K562 (cell line): ENCODE measurements around the gene ATP5F1D. TPM values are rescaled to one million over a fixed set of nuclear protein-coding genes. Genes with fewer than 3 reads are reported as not detected.

Experiments
- ARID1B ChIP-seq: fragments of 450-650 bp; IDR thresholded peaks from 2 replicates; pipeline ENCODE4 v1.6.1; 2016; ENCODE audit warnings: antibody characterized with exemption, mild to moderate bottlenecking, inconsistent platforms
- EHMT2 ChIP-seq: fragments of 450-650 bp; IDR thresholded peaks from 2 replicates; pipeline ENCODE4 v1.6.1; 2018; ENCODE audit warnings: antibody characterized with exemption
- EP400 ChIP-seq: fragments of 450-650 bp; IDR thresholded peaks from 2 replicates; pipeline ENCODE4 v1.6.1; 2017; ENCODE audit warnings: antibody characterized with exemption, mild to moderate bottlenecking, moderate library complexity
- KDM2B ChIP-seq: fragments of 250-450 bp; sonication (Bioruptor Pico); IDR thresholded peaks from 2 replicates; pipeline ENCODE4 v1.8.0; 2021; ENCODE audit warnings: mild to moderate bottlenecking, moderate library complexity
- NR1H2 ChIP-seq: sonication (generic); formaldehyde crosslinking; IDR thresholded peaks from 2 replicates; pipeline ENCODE4 v1.4.0; 2020; ENCODE audit warnings: mild to moderate bottlenecking, missing genetic modification reagents
- PCBP1 ChIP-seq: fragments of 200-400 bp; formaldehyde crosslinking; IDR thresholded peaks from 2 replicates; pipeline ENCODE4 v1.6.1; 2018; ENCODE audit warnings: mild to moderate bottlenecking, low read depth, low read length; ENCODE audit not compliant: poor library complexity, severe bottlenecking
- RBM22 ChIP-seq: fragments of 200-400 bp; formaldehyde crosslinking; IDR thresholded peaks from 2 replicates; pipeline ENCODE4 v1.6.1; 2018; ENCODE audit warnings: low read length, low read depth; ENCODE audit not compliant: poor library complexity, severe bottlenecking
- polyA plus RNA-seq, 8 experiments: library from polyadenylated mRNA; depleted of rRNA in 4 of 8; stranded (reverse) in 5 of 8; unstranded in 3 of 8; fragments of >200 nt; fragmentation: Nextera tagmentation in 2 of 8; fragmentation: Illumina TruSeq in 1 of 8; extraction: Ambion mirVana in 2 of 8; extraction: Trizol in 1 of 8; gene quantifications; 2 replicates each; pipeline versions ENCODE4 v1.2.1 to v1.2.3, GENCODE V29; 2011 to 2014; ENCODE audit warnings: inconsistent platforms in 1 of 8, missing spikeins in 1 of 8
- total RNA-seq, 7 experiments: library from RNA; depleted of rRNA in 6 of 7; stranded (reverse); fragments of >200 nt in 6 of 7; fragmentation: Illumina TruSeq in 2 of 7; extraction: Trizol in 2 of 7; gene quantifications; 2 replicates each; pipeline versions ENCODE4 v1.2.1 to v1.2.3, GENCODE V29; 2011 to 2021; ENCODE audit warnings: low replicate concordance in 1 of 7
- TF ChIP-seq, protein P1 (sequence below): sonication (generic); formaldehyde crosslinking; IDR thresholded peaks from 2 replicates; pipeline ENCODE4 v1.8.1; 2023; ENCODE audit warnings: missing genetic modification reagents, mild to moderate bottlenecking, borderline replicate concordance
- TF ChIP-seq, protein P2 (sequence below): fragments of 450-650 bp; formaldehyde crosslinking; IDR thresholded peaks from 2 replicates; pipeline ENCODE4 v1.4.0; 2022; ENCODE audit warnings: missing genetic modification characterization
- TF ChIP-seq, protein P3 (sequence below): fragments of 450-650 bp; IDR thresholded peaks from 2 replicates; pipeline ENCODE4 v1.7.1; 2018; ENCODE audit warnings: mild to moderate bottlenecking, low read depth; ENCODE audit not compliant: partially characterized antibody
- TF ChIP-seq, protein P4 (sequence below), 2 experiments: fragments of 450-650 bp; conservative IDR thresholded peaks; 2 replicates each; pipeline ENCODE4 v1.6.1; 2017; ENCODE audit warnings: mild to moderate bottlenecking in 2 of 2, moderate library complexity in 2 of 2
- TF ChIP-seq, protein P5 (sequence below): fragments of 450-650 bp; conservative IDR thresholded peaks from 2 replicates; pipeline ENCODE4 v1.6.1; 2016; ENCODE audit warnings: missing genetic modification characterization, low read depth, mild to moderate bottlenecking, control low read depth, missing compliant biosample characterization

The ATP5F1D gene
- total and polyA plus RNA-seq, 9 of the 15 experiments (the other 6 are each of a cell fraction or from before 2014, with no cell fraction given), result 3.9 to 409 (median 36.8) TPM

DNA sequence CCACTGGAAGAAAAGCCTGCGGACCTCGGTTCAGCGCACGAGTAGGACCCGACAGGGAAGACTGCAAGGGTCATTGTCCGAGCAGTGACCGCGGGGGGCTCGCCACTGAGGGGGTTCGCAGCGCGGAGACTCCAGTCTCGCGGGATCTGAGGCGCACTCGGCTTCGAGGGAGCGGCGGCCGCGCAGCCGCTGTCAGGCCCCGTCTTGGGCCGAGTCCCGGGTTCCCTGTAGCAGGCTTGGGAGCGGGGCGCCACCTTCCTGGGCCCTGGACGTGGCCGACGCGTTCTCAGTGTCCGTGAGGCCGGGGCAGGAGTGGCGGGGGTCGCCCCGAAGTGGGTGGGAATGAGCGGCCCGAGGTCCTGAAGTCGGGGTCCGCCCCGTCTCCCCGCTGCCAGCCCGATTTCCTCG lies 33.3 kb downstream of the ATP5F1D start (continued):
- TF ChIP-seq ARID1B (peak; percentile 45; the same call in 1 of the 2 replicates), EP400 (peak; percentile 21), NR1H2 (CRISPR knock-in tag) (0 out of 2 replicates have a peak, but pooled peaks have one; percentile 39), PCBP1 (no peak), EHMT2 (no peak), KDM2B (CRISPR knock-in tag) (no peak), RBM22 (no peak)
- TF ChIP-seq, protein P1, sequence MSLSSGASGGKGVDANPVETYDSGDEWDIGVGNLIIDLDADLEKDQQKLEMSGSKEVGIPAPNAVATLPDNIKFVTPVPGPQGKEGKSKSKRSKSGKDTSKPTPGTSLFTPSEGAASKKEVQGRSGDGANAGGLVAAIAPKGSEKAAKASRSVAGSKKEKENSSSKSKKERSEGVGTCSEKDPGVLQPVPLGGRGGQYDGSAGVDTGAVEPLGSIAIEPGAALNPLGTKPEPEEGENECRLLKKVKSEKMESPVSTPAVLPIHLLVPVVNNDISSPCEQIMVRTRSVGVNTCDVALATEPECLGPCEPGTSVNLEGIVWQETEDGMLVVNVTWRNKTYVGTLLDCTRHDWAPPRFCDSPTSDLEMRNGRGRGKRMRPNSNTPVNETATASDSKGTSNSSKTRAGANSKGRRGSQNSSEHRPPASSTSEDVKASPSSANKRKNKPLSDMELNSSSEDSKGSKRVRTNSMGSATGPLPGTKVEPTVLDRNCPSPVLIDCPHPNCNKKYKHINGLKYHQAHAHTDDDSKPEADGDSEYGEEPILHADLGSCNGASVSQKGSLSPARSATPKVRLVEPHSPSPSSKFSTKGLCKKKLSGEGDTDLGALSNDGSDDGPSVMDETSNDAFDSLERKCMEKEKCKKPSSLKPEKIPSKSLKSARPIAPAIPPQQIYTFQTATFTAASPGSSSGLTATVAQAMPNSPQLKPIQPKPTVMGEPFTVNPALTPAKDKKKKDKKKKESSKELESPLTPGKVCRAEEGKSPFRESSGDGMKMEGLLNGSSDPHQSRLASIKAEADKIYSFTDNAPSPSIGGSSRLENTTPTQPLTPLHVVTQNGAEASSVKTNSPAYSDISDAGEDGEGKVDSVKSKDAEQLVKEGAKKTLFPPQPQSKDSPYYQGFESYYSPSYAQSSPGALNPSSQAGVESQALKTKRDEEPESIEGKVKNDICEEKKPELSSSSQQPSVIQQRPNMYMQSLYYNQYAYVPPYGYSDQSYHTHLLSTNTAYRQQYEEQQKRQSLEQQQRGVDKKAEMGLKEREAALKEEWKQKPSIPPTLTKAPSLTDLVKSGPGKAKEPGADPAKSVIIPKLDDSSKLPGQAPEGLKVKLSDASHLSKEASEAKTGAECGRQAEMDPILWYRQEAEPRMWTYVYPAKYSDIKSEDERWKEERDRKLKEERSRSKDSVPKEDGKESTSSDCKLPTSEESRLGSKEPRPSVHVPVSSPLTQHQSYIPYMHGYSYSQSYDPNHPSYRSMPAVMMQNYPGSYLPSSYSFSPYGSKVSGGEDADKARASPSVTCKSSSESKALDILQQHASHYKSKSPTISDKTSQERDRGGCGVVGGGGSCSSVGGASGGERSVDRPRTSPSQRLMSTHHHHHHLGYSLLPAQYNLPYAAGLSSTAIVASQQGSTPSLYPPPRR (CRISPR knock-in tag), result peak; percentile 17; the same call in 1 of the 2 replicates
- TF ChIP-seq, protein P2, sequence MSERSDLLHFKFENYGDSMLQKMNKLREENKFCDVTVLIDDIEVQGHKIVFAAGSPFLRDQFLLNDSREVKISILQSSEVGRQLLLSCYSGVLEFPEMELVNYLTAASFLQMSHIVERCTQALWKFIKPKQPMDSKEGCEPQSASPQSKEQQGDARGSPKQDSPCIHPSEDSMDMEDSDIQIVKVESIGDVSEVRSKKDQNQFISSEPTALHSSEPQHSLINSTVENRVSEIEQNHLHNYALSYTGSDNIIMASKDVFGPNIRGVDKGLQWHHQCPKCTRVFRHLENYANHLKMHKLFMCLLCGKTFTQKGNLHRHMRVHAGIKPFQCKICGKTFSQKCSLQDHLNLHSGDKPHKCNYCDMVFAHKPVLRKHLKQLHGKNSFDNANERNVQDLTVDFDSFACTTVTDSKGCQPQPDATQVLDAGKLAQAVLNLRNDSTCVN (CRISPR knock-in tag), result no peak
- TF ChIP-seq, protein P3, sequence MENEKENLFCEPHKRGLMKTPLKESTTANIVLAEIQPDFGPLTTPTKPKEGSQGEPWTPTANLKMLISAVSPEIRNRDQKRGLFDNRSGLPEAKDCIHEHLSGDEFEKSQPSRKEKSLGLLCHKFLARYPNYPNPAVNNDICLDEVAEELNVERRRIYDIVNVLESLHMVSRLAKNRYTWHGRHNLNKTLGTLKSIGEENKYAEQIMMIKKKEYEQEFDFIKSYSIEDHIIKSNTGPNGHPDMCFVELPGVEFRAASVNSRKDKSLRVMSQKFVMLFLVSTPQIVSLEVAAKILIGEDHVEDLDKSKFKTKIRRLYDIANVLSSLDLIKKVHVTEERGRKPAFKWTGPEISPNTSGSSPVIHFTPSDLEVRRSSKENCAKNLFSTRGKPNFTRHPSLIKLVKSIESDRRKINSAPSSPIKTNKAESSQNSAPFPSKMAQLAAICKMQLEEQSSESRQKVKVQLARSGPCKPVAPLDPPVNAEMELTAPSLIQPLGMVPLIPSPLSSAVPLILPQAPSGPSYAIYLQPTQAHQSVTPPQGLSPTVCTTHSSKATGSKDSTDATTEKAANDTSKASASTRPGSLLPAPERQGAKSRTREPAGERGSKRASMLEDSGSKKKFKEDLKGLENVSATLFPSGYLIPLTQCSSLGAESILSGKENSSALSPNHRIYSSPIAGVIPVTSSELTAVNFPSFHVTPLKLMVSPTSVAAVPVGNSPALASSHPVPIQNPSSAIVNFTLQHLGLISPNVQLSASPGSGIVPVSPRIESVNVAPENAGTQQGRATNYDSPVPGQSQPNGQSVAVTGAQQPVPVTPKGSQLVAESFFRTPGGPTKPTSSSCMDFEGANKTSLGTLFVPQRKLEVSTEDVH, result peak; percentile 81
- TF ChIP-seq, protein P4, sequence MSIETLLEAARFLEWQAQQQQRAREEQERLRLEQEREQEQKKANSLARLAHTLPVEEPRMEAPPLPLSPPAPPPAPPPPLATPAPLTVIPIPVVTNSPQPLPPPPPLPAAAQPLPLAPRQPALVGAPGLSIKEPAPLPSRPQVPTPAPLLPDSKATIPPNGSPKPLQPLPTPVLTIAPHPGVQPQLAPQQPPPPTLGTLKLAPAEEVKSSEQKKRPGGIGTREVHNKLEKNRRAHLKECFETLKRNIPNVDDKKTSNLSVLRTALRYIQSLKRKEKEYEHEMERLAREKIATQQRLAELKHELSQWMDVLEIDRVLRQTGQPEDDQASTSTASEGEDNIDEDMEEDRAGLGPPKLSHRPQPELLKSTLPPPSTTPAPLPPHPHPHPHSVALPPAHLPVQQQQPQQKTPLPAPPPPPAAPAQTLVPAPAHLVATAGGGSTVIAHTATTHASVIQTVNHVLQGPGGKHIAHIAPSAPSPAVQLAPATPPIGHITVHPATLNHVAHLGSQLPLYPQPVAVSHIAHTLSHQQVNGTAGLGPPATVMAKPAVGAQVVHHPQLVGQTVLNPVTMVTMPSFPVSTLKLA (conservative IDR thresholded peaks at IDR 0.05), result peak; percentile 32 to 37; a peak in 1 of 4 replicates
- TF ChIP-seq, protein P5, sequence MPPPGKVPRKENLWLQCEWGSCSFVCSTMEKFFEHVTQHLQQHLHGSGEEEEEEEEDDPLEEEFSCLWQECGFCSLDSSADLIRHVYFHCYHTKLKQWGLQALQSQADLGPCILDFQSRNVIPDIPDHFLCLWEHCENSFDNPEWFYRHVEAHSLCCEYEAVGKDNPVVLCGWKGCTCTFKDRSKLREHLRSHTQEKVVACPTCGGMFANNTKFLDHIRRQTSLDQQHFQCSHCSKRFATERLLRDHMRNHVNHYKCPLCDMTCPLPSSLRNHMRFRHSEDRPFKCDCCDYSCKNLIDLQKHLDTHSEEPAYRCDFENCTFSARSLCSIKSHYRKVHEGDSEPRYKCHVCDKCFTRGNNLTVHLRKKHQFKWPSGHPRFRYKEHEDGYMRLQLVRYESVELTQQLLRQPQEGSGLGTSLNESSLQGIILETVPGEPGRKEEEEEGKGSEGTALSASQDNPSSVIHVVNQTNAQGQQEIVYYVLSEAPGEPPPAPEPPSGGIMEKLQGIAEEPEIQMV, result no peak
